NCI-H1436 (cell line): ENCODE measurements around the gene DENND2C.

Experiments
- DNase-seq: peaks from one replicate; lab custom pipeline; 2025; lab: John Stamatoyannopoulos, UW

Gene DENND2C

DNA sequence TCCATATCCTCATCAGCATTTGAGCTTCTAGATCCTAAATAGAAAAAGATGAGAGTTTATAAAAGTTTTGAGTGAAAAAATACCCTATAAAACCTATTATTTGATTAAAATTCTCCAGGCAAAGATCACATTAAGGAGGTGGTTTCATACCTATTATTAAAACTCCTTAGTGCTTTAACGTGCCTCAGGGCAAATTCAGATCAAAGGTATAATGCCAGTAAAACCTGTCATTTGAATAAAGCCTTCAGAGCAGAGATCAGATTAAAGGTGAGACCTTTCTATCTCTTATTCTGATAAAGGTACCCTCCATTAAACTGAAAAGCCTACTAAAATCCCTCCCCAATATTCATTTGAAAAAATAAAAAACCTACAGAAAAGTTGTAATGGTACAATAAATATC lies 124.5 kb downstream of the DENND2C start:
- DNase-seq, result no peak

DNA sequence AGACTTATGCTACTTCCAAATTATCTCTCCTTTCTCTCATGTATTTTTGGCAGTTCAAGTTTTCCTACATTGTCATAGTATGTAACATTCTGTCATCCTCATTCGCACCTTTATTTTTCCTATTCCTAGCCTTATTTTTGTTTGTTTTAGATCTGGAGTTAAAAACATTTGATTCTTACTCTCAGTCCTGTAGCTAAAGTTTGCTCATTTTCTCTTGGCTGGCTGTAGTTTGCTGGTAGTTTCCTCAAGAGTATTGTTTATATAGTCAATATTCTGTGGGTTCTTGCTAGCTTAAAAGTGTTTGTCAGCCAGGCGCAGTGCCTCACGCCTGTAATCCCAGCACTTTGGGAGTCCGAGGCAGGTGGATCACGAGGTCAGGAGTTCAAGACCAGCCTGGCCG lies 129.0 kb downstream of the DENND2C start:
- no peak for DNase-seq

DNA sequence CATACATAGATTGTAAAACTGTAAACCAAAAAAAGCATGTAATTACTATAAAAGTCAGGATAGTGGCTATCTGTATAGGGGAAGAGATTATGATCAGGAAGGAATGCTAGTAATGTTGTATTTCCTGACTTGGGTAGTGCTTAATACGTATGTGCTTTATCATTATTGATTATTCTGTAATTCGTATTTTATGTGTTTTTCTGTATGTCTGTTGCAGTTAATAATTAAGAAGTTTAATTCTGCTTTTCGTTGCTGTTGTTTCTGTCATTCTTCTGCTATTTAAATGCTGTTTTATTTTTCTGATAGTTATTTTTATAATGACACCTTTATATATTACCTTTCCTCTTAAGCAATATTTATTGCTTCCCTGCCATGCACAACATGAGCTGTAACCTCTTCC lies 129.6 kb downstream of the DENND2C start:
- DNase-seq, result no peak

DNA sequence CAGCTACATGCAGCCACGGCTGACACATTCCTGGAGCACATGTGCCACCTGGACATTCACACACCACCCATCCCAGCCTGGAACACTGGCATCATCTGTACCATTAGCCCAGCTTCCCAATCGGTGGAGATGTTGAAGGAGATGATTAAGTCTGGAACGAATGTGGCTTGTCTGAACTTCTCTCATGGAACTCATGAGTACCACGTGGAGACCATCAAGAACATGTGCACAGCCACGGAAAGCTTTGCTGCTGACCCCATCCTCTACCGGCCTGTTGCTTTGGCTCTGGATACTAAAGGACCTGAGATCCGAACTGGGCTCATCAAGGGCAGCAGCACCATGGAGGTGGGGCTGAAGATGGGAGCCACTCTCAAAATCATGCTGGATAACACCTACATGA lies 133.8 kb downstream of the DENND2C start:
- no peak for DNase-seq

DNA sequence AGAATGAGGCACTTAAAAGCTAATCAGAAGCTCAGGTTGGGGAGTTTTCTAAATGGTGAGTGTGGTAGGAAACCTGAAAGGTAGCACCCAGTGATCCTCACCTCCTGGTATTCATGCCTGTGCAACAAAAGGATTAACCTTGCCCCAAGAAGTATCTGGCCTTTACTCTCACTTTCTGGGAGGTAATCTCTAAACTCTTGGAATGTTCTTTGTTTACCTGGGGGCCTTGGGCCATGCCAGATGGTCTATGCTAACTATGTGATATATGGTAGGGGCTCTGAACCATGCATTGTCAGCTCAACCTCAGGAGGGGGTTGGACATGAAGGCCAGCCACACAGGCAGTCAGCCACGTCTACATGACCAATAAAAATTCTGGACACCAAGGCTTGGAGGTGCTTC lies 134.4 kb downstream of the DENND2C start:
- no peak for DNase-seq
